OCI-LY3 (cell line): ENCODE results near the gene ARL9.

Source experiments
- H2AFZ ChIP-seq: fragments of 200-600, 300-600 bp; shearing (Covaris generic); 2 replicates; pipeline ENCODE4 v1.6.0; 2014; ENCODE audit warnings: antibody characterized with exemption, low read depth, low read length
- H3K27ac ChIP-seq: fragments of 200-600, 300-600 bp; sonication (generic); 2 replicates; pipeline ENCODE4 v1.5.1; 2014; ENCODE audit warnings: mild to moderate bottlenecking, low read length, moderate library complexity, mixed read lengths
- H3K27me3 ChIP-seq: fragments of 200-600, 300-600 bp; sonication (generic); 2 replicates; pipeline ENCODE4 v1.6.1; 2014; ENCODE audit warnings: low read depth, low read length, mixed read lengths
- H3K36me3 ChIP-seq: fragments of 200-600, 300-600 bp; sonication (generic); replicated peaks from 2 replicates; pipeline ENCODE3; 2014; ENCODE audit warnings: low read depth, low read length, mixed read lengths
- H3K4me1 ChIP-seq: fragments of 300-600, 200-600 bp; sonication (generic); 2 replicates; pipeline ENCODE4 v1.6.1; 2014; ENCODE audit warnings: low read length, mixed read lengths
- H3K4me2 ChIP-seq: fragments of 200-600, 300-600 bp; sonication (generic); 2 replicates; pipeline ENCODE4 v1.6.1; 2014; ENCODE audit warnings: low read length, mixed read lengths
- H3K4me3 ChIP-seq: fragments of 300-600, 200-600 bp; sonication (generic); 2 replicates; pipeline ENCODE4 v1.5.1; 2014; ENCODE audit warnings: antibody characterized with exemption, mild to moderate bottlenecking, low read length, moderate library complexity
- H3K79me2 ChIP-seq: fragments of 300-600, 200-600 bp; shearing (Covaris generic); 2 replicates; pipeline ENCODE4 v1.6.1; 2014; ENCODE audit warnings: mild to moderate bottlenecking, low read length, mixed read lengths
- H3K9ac ChIP-seq: fragments of 300-600, 200-600 bp; shearing (Covaris generic); 2 replicates; pipeline ENCODE4 v1.6.0; 2014; ENCODE audit warnings: mild to moderate bottlenecking, low read length, moderate library complexity
- H3K9me3 ChIP-seq: fragments of 200-600, 300-600 bp; shearing (Covaris generic); 2 replicates; pipeline ENCODE4 v1.6.1; 2014; ENCODE audit warnings: low read length, mixed read lengths; ENCODE audit not compliant: insufficient read depth
- H4K20me1 ChIP-seq: fragments of 200-600, 300-600 bp; sonication (generic); 2 replicates; pipeline ENCODE4 v1.6.1; 2016; ENCODE audit warnings: low read length, mixed read lengths; ENCODE audit not compliant: insufficient read depth
- CTCF ChIP-seq: fragments of 200-600, 300-600 bp; sonication (generic); IDR thresholded peaks from 2 replicates; pipeline ENCODE4 v1.5.1; 2014; ENCODE audit warnings: antibody characterized with exemption, low read length, low read depth
- EZH2phosphoT487 ChIP-seq: fragments of 200-600 bp; shearing (Covaris generic); IDR thresholded peaks from 2 replicates; pipeline ENCODE4 v1.6.1; 2018; ENCODE audit warnings: antibody characterized with exemption, mixed run types, low read depth

The ARL9 gene

DNA sequence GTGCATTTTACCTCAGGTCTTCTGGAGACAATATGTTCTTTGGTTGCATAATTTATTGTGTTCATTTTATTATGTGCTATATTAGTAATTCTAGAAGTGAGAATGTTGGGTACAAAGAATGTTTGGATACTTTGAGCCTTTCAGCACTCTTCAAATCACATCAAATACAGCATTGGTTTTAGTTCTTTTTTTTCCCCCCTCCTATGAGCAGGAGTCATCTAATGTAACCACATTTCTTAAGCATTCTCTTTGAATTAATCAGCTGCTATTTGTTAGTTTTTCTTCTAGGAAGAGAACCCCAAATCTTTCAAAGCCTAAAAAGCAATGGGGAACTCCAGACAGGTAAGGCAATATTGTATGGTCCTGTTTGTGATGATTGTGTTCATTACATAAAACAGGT lies 46.7 kb downstream of the ARL9 start:
- Histone ChIP-seq H3K79me2 (no peaks in the 10 kb centered on the region), H3K4me1 (no peaks in the 10 kb centered on the region), H3K4me2 (no peak overlapping the region), H3K27me3 (peaks cover 13% of the 10 kb centered on the region; the same call in 1 of the 2 replicates), H3K9me3 (no peaks in the 10 kb centered on the region), H3K27ac (no peak overlapping the region), H2AFZ (no peak overlapping the region), H3K9ac (no peak overlapping the region), H3K36me3 (no peaks in the 10 kb centered on the region), H3K4me3 (no peak overlapping the region), H4K20me1 (no peaks in the 10 kb centered on the region)
- TF ChIP-seq EZH2phosphoT487 (no peak), CTCF (no peak)

GRCh38 chr4:56570041-56570440 lies 64.5 kb downstream of the ARL9 start:
- no peaks in the 10 kb centered on the region for H3K27me3 ChIP-seq
- H3K36me3 ChIP-seq = no peaks in the 10 kb centered on the region
- H3K9ac ChIP-seq = no peak overlapping the region
- H3K4me3 ChIP-seq = no peak overlapping the region
- no peaks in the 10 kb centered on the region for H3K79me2 ChIP-seq
- H4K20me1 ChIP-seq = no peaks in the 10 kb centered on the region
- no peak overlapping the region for H2AFZ ChIP-seq
- no peaks in the 10 kb centered on the region for H3K9me3 ChIP-seq
- no peak overlapping the region for H3K27ac ChIP-seq
- H3K4me1 ChIP-seq = no peaks in the 10 kb centered on the region
- no peak overlapping the region for H3K4me2 ChIP-seq
- TF ChIP-seq CTCF (no peak), EZH2phosphoT487 (no peak)
